HT-29 (cell line): ENCODE data around the gene DRAP1. TPM values are rescaled to one million over a fixed set of nuclear protein-coding genes. Genes with fewer than 3 reads are reported as not detected.

Experiments
- DNase-seq: peaks from one replicate; pipeline ENCODE4 v3.0.0-alpha.2; 2015; ENCODE audit warnings: low spot score
- total RNA-seq: library from RNA; depleted of rRNA; stranded (reverse); fragments of >200 nt; shearing (Covaris generic); gene quantifications from 2 replicates; pipeline ENCODE4 v1.2.3, GENCODE V29; 2014; rRNA removed

Gene DRAP1
- total RNA-seq, 1 experiment from 2014 or later, result 208 TPM

DNA sequence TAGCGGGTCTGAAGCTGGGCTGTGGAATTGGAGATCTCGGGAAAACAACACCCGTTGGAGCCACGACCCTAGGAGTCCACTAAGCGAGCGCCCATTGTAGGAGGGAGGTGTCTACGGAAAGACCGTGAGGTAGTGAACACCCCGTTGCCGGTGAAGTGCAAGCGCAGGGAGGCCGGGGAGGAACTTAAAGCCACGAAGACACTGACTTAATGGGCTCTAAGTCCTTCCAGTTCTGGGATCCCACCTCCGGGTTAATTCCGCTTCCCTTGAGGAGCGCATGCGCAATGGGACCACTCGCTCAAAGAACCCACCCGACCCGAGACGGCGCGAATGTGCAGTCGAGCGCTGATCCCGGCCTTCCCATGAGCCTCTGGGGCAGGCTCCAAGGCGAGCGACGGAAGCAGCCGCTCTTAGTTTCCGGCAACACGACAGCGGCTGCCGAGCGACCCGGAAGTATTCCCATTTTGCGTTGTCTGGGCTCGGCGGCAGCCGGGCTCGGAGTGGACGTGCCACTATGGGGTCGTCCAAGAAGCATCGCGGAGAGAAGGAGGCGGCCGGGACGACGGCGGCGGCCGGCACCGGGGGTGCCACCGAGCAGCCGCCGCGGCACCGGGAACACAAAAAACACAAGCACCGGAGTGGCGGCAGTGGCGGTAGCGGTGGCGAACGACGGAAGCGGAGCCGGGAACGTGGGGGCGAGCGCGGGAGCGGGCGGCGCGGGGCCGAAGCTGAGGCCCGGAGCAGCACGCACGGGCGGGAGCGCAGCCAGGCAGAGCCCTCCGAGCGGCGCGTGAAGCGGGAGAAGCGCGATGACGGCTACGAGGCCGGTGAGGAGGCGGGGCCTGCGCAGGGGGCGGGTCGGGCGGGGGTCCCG is 42.3 kb downstream of the DRAP1 start, which contains the start of gene SART1:
TSS of gene SART1 (plus strand) at position 468 of the 874 bp plus-strand sequence. CDS start at position 515, 47 bp downstream.
- DNase-seq, result peak; percentile 98

- no peak for DNase-seq
Measured at GRCh38 chr11:65962141-65962564, 42.9 kb downstream of the DRAP1 start.

- no peak for DNase-seq
Measured at GRCh38 chr11:65964906-65965305, 45.7 kb downstream of the DRAP1 start.

DNA sequence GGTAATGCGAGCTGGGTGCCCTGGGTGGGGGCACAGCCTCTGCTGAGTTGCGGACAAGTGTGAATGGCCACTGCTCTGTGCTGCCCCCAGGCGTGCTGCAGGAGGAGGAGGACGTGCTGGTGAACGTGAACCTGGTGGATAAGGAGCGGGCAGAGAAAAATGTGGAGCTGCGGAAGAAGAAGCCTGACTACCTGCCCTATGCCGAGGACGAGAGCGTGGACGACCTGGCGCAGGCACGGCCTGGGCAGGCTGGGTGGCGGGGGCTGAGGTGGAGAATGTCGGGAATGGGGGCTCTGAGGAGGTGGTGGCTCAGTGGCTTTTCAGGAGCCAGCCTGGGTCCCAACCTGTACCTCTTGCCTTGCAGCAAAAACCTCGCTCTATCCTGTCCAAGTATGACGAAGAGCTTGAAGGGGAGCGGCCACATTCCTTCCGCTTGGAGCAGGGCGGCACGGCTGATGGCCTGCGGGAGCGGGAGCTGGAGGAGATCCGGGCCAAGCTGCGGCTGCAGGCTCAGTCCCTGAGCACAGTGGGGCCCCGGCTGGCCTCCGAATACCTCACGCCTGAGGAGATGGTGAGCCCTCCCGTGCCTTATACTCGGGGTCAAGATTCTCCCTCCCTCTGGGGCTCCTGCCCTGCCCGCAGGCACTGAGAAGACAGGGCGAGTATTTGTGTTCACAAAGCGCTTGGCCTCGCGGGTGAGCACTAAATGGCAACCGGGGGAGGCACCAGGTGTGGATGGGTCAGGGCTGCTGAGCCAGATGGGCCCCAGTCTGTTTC is 46.9 kb downstream of the DRAP1 start:
- DNase-seq, result no peak

DNA sequence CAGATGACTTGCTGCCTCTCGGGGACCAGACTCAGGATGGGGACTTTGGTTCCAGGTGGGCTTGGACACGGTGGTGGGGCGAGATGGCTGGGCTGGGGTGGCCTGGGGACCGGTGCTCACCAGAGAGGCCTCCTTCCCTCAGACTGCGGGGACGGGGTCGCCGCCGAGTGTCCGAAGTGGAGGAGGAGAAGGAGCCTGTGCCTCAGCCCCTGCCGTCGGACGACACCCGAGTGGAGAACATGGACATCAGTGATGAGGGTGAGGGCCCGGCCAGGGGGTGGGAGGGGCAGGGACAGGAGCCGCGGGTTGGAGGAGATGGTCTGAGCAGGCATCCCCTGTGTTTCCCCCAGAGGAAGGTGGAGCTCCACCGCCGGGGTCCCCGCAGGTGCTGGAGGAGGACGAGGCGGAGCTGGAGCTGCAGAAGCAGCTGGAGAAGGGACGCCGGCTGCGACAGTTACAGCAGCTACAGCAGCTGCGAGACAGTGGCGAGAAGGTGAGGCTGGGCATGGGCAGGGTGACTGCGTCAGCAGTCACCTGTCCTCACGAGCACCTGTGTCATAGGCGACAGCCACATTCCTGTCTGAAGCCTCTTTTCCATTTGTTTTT is 48.2 kb downstream of the DRAP1 start:
- DNase-seq, result no peak

DNA sequence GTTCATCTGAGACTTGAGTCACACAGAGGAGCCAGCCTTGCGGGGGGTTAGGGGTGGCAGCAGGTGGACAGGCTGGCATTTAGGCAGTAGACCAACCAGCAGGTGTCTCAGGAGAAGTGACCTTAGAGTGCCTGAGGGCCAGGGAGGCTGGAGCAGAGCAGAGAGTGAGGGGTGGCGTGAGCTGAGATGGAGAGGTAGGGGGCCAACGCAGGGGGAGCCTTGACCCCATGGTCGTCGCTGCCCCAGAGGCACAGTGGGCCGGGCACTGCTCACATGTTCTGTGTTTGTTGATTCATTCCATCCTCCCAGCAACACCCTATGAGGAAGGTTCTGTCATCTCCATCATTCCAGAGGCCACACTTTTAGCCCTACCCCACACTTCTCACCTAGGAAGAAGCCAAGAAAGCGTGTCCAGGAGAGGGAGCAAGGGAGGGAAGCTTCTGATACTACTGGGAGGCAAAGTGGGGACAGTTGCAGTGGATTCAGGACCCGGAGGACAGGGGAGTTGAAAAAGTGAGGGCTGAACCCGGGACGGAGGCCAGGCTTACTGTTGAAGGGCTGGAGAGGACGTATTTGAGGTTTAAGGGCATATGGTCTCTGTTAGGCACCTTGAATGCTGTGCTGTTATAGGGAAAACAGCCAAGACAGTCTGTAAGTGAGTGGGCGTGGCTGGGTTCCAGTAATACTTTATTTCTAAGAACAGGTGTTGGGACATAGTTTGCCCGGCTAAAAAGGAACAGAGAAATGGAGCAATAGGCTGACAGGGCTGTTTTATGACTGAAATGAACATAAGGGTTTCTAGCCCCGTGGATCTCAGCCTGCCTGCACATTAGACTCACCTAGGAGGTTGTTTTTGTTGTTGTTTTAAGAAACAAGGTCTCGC is 49.6 kb downstream of the DRAP1 start:
- DNase-seq, result no peak

Other genes with a start within 250 kb of the DRAP1 start
- gene KAT5, start 207.2 kb upstream of the DRAP1 start, total RNA-seq, result 106 and 112 TPM in 2 replicates
- gene RNASEH2C, start 198.6 kb upstream of the DRAP1 start, total RNA-seq, result 47.3 and 71.2 TPM in 2 replicates
- gene AP5B1, start 138.4 kb upstream of the DRAP1 start, total RNA-seq, result 18.2 and 20.2 TPM in 2 replicates
- gene OVOL1, start 132.4 kb upstream of the DRAP1 start, total RNA-seq, result 42.2 and 42.8 TPM in 2 replicates
- gene SNX32, start 85.5 kb upstream of the DRAP1 start, total RNA-seq, result not detected in 2 replicates
- gene CFL1, start 61.2 kb upstream of the DRAP1 start, total RNA-seq, result 2,410 and 2,611 TPM in 2 replicates
- gene MUS81, start 59.0 kb upstream of the DRAP1 start, total RNA-seq, result 118 and 143 TPM in 2 replicates
- gene EFEMP2, start 46.6 kb upstream of the DRAP1 start, total RNA-seq, result 1.2 and 1.6 TPM in 2 replicates
- gene CTSW, start 39.6 kb upstream of the DRAP1 start, total RNA-seq, result not detected in 2 replicates
- 302 and 303 TPM in 2 replicates for gene FIBP, start 31.0 kb upstream of the DRAP1 start, total RNA-seq
- gene CCDC85B, start 28.8 kb upstream of the DRAP1 start, total RNA-seq, result 148 and 155 TPM in 2 replicates
- 123 and 140 TPM in 2 replicates for gene FOSL1, start 19.0 kb upstream of the DRAP1 start, total RNA-seq
- gene C11orf68, start 364 bp upstream of the DRAP1 start, total RNA-seq, result 21.7 and 24.5 TPM in 2 replicates
- not detected in 2 replicates for gene TSGA10IP, start 26.1 kb downstream of the DRAP1 start, total RNA-seq
- gene SART1, start 42.3 kb downstream of the DRAP1 start, total RNA-seq, result 86.1 and 106 TPM in 2 replicates
- 36.9 and 44.7 TPM in 2 replicates for gene EIF1AD, start 82.7 kb downstream of the DRAP1 start, total RNA-seq
- gene BANF1, start 83.1 kb downstream of the DRAP1 start, total RNA-seq, result 84.3 and 86.3 TPM in 2 replicates
- 23.0 and 27.2 TPM in 2 replicates for gene CST6, start 92.6 kb downstream of the DRAP1 start, total RNA-seq
- gene CATSPER1, start 107.1 kb downstream of the DRAP1 start, total RNA-seq, result 0.13 and 0.44 TPM in 2 replicates
- gene GAL3ST3, start 129.7 kb downstream of the DRAP1 start, total RNA-seq, result not detected in 2 replicates
- gene SF3B2, start 132.9 kb downstream of the DRAP1 start, total RNA-seq, result 209 and 210 TPM in 2 replicates
- gene PACS1, start 150.8 kb downstream of the DRAP1 start, total RNA-seq, result 13.8 and 23.1 TPM in 2 replicates